ENCODE measurements around the gene NR1I2. TPM values are rescaled to one million over a fixed set of nuclear protein-coding genes. Genes with fewer than 3 reads are reported as not detected.

The NR1I2 gene
- under 1 TPM in 4 of 6 donors, not detected in 2; 0.15 to 0.65 (median 0.26) TPM for polyA plus RNA-seq (ENCODE audit: low read depth in 6 of 6)

DNA sequence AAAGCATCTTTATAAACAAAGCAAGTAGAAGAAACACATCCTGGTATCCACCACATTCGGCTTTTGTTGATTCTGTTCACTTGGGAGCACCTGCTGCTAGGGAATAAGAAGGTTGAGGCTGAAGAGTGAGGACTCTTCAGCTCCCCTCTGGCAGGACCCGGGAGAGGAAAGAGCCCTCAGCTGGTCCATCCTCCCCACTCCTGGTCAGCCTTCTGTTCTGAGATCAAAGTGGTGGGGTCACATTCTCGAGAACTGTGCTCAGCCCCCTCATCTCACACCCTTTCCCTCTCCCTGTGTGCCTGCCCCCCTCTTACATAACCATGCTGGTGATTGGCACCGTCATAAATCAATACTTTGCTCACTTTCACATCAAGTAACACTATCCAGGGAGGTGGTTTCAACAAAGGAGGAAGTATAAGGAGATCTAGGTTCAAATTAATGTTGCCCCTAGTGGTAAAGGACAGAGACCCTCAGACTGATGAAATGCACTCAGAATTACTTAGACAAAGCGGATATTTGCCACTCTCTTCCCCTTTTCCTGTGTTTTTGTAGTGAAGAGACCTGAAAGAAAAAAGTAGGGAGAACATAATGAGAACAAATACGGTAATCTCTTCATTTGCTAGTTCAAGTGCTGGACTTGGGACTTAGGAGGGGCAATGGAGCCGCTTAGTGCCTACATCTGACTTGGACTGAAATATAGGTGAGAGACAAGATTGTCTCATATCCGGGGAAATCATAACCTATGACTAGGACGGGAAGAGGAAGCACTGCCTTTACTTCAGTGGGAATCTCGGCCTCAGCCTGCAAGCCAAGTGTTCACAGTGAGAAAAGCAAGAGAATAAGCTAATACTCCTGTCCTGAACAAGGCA is at the start of gene NR1I2:
Gene NR1I2 (plus strand): TSS at position 772 of the 869 bp plus-strand sequence.
- H3K27ac Mint-ChIP-seq: peak within 1 kb of the TSS in 2 of 6 donors; percentile 1 to 59
- peaks cover 0 to under 1% (median under 1%) of the 10 kb centered on the region in 7 donors for H3K9me3 Mint-ChIP-seq
- no peak within 1 kb of the TSS for H3K4me3 Mint-ChIP-seq
- no peaks in the 10 kb centered on the region for H3K27me3 Mint-ChIP-seq
- DNase-seq (no peak), ATAC-seq (ENCODE audit: low read depth in 2 of 2) (no peak)
- H3K4me1 Mint-ChIP-seq: peaks cover 0 to 3% (median 0%) of the 10 kb centered on the region in 3 donors
- H3K36me3 Mint-ChIP-seq: peaks cover 0 to 1% of the 10 kb centered on the region in 2 donors

DNA sequence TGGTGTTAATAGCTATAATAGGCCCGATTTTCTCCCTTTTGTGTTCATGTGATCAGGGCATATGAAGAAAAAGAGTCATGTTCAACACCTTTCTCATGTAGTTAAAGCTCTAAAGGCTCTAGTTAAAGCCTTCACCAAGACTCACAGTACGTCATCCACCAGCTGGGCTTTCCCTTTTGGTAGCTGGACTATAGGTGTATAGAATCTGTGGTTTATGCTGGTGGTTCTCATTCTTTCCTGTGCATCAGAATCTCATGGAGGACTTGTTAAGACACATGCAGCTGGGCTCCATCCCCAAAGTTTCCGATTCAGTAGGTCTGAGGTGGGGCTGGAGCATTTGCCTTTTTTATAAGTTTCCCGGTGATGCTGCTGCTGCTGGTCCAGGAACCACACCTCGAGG is 48.1 kb upstream of the NR1I2 start:
- H3K4me3 Mint-ChIP-seq: no peak overlapping the region
- ATAC-seq (ENCODE audit: low read depth in 2 of 2) (no peak), DNase-seq (no peak)
- H3K36me3 Mint-ChIP-seq: no peaks in the 10 kb centered on the region
- H3K4me1 Mint-ChIP-seq: no peaks in the 10 kb centered on the region
- peaks cover 0 to 2% (median 0%) of the 10 kb centered on the region in 7 donors for H3K9me3 Mint-ChIP-seq
- H3K27ac Mint-ChIP-seq: no peak overlapping the region
- H3K27me3 Mint-ChIP-seq: peaks cover 3 to 8% (median 7%) of the 10 kb centered on the region in 3 donors

DNA sequence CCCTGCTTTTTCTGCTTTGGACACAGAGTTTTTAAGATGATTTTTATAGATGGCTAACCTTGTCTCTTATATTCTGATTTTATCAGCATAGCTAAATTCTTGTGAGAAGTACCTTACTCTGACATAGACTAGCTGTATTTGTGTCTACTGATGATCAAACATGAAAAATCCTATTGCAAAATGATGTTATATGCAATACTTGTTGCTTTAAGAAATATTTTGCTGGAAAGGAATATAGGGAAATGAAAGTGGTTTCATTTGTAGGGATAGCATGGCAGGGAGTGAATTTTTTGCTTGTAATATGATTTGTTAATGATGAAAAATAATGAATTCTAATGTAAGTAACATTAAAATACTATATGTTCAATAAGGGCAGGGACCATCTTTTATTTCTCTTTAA is 43.2 kb upstream of the NR1I2 start:
- ATAC-seq (ENCODE audit: low read depth in 2 of 2): no peak

DNA sequence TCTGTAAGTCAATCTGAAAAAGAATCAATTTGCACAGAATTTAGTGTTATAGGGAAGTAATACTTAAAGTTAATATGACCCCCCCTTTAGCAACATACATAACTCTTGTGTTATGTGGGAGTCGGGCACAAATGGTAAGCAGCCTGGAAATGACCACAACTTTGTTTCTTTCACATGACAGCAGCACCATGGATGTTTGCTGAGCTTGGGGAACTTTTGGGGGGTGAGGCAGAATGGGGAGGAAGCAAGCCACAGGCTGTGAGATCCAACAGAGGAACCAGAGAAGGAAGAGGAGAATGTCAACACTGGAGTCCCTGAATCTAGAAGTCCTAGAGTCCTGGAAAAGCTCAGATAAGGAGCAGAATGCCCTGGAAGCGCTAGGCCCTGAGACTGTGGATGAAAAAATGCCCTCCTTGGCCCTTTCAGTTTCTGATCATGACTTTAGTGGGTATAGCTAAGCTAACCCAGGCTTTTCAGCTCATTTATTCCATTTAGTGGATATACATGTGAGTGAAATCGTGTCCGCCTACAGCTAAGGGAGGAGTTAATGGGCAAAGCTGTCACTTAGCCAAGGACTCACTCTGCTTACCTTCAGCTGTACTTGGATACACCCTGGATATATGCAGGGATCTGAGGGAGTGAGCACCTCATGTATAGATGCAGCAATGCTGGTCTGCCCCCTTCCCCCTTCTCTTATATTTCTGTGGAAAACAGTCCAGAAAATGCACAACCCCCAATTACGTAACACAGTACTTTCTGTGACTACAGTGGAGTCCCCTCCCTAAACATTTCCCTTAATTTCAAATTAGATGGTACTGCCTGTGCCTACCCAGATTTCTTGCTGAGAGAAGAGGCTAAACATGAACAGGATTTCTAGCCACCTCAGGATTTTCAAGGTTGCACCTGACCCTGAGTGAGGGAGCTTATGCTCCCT is 40.0 kb upstream of the NR1I2 start:
- DNase-seq (no peak), ATAC-seq (ENCODE audit: low read depth in 2 of 2) (no peak)
- peaks cover 22 to 38% (median 28%) of the 10 kb centered on the region in 3 donors for H3K27me3 Mint-ChIP-seq
- H3K27ac Mint-ChIP-seq: no peak overlapping the region
- no peak overlapping the region for H3K4me3 Mint-ChIP-seq
- H3K9me3 Mint-ChIP-seq: no peaks in the 10 kb centered on the region
- H3K36me3 Mint-ChIP-seq: no peaks in the 10 kb centered on the region
- no peaks in the 10 kb centered on the region for H3K4me1 Mint-ChIP-seq

More for the DNA sequence above, 43.2 kb upstream of the NR1I2 start:
- Mint-ChIP-seq H3K9me3 (peaks cover 0 to 2% (median 0%) of the 10 kb centered on the region in 7 donors), H3K4me1 (no peaks in the 10 kb centered on the region), H3K27me3 (peaks cover 19 to 29% (median 23%) of the 10 kb centered on the region in 3 donors), H3K4me3 (no peak overlapping the region), H3K27ac (peak overlapping the region in 1 of 6 donors; percentile 44), H3K36me3 (no peaks in the 10 kb centered on the region)
- DNase-seq: no peak

DNA sequence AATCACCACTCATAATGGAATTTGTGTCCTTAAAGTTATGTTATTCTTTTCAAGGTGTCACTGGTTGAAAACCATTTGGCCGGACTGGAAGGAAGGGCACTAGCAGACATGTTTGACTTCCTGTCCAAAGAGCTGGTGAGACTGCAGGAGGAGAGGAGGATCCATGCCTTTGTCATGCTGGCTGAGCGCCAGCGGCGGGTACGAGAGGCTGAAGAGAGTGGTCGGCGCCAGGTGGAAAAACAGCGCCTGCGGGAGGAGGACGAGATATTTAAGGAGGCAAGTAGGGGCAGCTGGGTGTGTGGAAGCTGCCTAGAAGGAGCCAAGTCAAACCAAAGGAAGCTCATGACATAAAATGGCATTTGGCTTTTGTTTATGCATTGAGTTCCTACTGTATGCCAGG is 38.0 kb upstream of the NR1I2 start:
- Mint-ChIP-seq H3K36me3 (no peaks in the 10 kb centered on the region), H3K4me1 (no peaks in the 10 kb centered on the region), H3K27me3 (peaks cover 22 to 37% (median 22%) of the 10 kb centered on the region in 3 donors), H3K9me3 (no peaks in the 10 kb centered on the region), H3K4me3 (no peak overlapping the region), H3K27ac (no peak overlapping the region)
- ATAC-seq (ENCODE audit: low read depth in 2 of 2) (no peak), DNase-seq (no peak)

DNA sequence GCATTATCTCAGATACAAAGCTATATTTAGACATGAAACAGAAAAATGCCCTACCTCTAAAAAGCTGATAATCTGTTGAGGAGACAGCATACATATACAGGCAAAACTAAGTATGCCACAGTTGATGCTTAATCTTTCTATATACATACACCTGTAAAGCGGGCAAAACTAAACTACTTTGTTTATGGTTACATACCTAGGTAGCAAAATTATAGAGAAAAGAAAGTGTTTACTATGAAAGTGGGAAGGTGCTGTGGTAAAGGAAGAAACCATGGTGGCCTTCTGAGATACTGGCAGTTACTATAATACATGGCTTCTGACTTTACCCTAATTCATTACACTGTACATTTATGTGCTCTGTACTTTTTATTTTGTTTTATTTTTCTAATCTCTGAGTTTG is 36.0 kb upstream of the NR1I2 start:
- no peak for ATAC-seq (ENCODE audit: low read depth in 2 of 2)

DNA sequence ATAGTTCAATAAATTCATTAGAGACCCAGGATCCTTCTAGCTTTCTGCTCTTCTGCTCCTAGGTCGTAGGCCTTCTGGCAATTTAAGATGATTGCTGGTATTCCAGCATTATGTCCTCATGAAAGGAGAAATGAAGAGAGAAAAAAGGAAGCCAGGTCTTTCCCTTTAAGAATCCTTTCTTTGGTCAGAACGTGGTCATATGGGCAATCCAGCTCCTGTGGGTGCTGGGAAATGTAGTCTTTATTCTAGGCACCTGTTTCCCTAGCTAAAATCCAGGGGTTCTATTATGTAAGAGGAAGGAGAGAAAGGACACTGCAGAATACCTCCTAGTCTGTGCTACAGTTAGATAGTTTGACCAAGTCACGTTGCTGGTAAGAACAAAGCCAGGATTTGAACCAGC is 35.5 kb upstream of the NR1I2 start:
- no peak overlapping the region for H3K4me3 Mint-ChIP-seq
- DNase-seq (no peak), ATAC-seq (ENCODE audit: low read depth in 2 of 2) (no peak)
- no peak overlapping the region for H3K27ac Mint-ChIP-seq
- no peaks in the 10 kb centered on the region for H3K36me3 Mint-ChIP-seq
- no peaks in the 10 kb centered on the region for H3K9me3 Mint-ChIP-seq
- peaks cover 21 to 24% (median 24%) of the 10 kb centered on the region in 3 donors for H3K27me3 Mint-ChIP-seq
- H3K4me1 Mint-ChIP-seq: no peaks in the 10 kb centered on the region

More for the DNA sequence above, 36.0 kb upstream of the NR1I2 start:
- H3K27ac Mint-ChIP-seq: no peak overlapping the region
- H3K9me3 Mint-ChIP-seq: no peaks in the 10 kb centered on the region
- H3K36me3 Mint-ChIP-seq: no peaks in the 10 kb centered on the region
- peaks cover 20 to 29% (median 23%) of the 10 kb centered on the region in 3 donors for H3K27me3 Mint-ChIP-seq
- DNase-seq: no peak
- H3K4me3 Mint-ChIP-seq: no peak overlapping the region
- H3K4me1 Mint-ChIP-seq: no peaks in the 10 kb centered on the region

DNA sequence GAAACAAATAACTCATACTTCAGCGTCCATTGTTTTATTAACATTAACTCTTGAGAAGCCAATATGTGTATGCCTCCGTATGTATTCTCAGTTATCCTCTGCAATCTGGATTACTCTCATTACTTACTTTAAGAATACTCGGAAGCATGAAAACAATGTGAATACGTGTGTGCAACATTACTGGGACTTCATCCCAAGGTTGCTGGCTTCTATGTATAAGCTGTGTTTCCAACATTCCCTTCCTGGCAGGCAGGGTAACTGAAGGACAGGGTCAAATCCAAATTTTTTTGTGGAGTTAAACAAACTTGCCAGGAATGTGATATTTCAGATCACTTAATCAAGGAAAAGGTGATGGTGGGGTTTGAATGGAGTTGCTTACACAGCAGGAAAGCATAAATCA is 34.5 kb upstream of the NR1I2 start:
- ATAC-seq (ENCODE audit: low read depth in 2 of 2) (no peak), DNase-seq (no peak)
- peaks cover 0 to 1% (median 0%) of the 10 kb centered on the region in 7 donors for H3K9me3 Mint-ChIP-seq
- H3K27me3 Mint-ChIP-seq: peaks cover 17 to 19% (median 18%) of the 10 kb centered on the region in 3 donors
- no peak overlapping the region for H3K4me3 Mint-ChIP-seq
- no peaks in the 10 kb centered on the region for H3K36me3 Mint-ChIP-seq
- H3K27ac Mint-ChIP-seq: no peak overlapping the region
- no peaks in the 10 kb centered on the region for H3K4me1 Mint-ChIP-seq

DNA sequence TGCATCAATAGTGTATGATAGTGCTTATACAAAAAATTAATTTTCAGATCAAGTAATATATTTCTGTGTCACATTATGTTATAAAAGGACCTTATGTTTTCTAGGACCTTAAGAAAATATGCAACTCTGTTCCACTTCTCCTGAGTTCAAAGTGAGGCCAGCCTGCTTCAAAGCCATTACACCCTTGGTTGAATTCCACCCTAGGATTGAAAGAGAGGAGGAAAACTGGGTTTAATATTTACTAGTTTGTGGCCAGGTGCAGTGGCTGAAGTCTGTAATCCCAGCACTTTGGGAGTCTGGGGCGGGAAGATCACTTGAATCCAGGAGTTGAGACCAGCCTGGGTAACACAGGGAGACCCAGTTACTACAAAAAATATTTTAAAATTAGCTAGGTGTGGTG is 32.9 kb upstream of the NR1I2 start:
- no peak for ATAC-seq (ENCODE audit: low read depth in 2 of 2)
- Mint-ChIP-seq H3K4me3 (no peak overlapping the region), H3K27me3 (peaks cover 15 to 20% (median 16%) of the 10 kb centered on the region in 3 donors), H3K4me1 (no peaks in the 10 kb centered on the region), H3K27ac (no peak overlapping the region), H3K9me3 (peaks cover 2 to 7% (median 4%) of the 10 kb centered on the region in 7 donors), H3K36me3 (peaks cover 4% of the 10 kb centered on the region in 2 donors)
- DNase-seq: no peak

DNA sequence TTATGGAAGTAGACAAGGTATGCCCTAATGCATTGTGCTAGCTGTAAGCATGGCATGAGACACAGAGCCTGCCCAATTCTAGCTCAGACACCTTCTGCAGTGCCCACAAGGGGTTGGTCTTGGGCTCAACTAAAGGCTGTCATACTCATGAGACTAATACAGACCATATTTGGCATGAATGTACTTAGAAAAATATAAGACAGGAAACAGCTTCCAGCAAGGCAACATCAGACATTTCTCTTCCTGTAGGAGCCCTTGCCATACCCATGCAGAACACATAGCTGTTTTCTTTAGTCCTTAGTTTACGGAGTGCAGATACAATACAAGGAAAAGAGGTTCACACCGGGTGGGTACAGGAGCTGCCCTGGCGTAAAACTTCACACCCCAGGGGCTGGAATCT is 30.5 kb upstream of the NR1I2 start:
- H3K4me3 Mint-ChIP-seq: no peak overlapping the region
- H3K27me3 Mint-ChIP-seq: peaks cover 24 to 27% (median 25%) of the 10 kb centered on the region in 3 donors
- no peak overlapping the region for H3K27ac Mint-ChIP-seq
- peaks cover 6 to 8% of the 10 kb centered on the region in 2 donors for H3K36me3 Mint-ChIP-seq
- ATAC-seq (ENCODE audit: low read depth in 2 of 2) (no peak), DNase-seq (no peak)
- H3K9me3 Mint-ChIP-seq: peaks cover 5 to 10% (median 7%) of the 10 kb centered on the region in 7 donors
- no peaks in the 10 kb centered on the region for H3K4me1 Mint-ChIP-seq

DNA sequence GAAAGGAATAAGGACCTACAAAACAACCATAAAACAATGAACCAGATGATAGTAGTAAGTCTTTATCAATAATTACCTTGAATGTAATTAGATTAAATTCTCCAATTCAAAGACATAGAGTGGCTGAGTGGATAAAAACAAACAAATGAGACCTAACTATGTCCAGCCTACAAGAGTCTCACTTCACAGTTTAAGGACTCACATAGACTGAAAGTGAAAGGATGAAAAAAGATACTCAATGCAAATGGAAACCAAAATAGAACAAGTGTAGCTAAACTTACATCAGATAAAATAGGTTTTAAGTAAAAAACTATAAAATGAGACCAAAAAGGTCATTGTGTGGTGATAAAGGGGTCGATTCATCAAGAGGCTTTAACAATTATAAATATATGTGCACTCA is 21.9 kb upstream of the NR1I2 start:
- ATAC-seq (ENCODE audit: low read depth in 2 of 2) (no peak), DNase-seq (no peak)
- H3K4me3 Mint-ChIP-seq: no peak overlapping the region
- H3K27me3 Mint-ChIP-seq: peaks cover 0 to 18% (median 10%) of the 10 kb centered on the region in 3 donors
- H3K36me3 Mint-ChIP-seq: no peaks in the 10 kb centered on the region
- H3K27ac Mint-ChIP-seq: no peak overlapping the region
- H3K4me1 Mint-ChIP-seq: peaks cover 0 to 5% (median 0%) of the 10 kb centered on the region in 3 donors
- peaks cover 0 to 30% (median 10%) of the 10 kb centered on the region in 7 donors for H3K9me3 Mint-ChIP-seq

DNA sequence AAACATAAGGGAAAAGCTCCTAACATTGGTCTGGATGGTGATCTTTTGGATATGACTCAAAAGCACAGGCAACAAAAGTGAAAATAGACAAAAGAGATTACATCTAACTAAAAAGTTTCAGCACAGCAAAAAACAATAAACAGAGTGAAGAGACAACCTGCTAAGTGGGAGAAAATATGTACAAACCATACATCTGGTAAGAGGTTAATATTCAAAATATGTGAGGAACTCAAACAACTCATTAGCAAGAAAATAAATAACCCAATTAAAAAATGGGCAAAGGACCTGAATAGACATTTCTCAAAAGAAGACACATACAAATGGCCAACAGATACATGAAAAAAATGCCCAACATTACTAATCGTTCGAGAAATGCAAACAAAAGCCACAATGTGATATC is 19.0 kb upstream of the NR1I2 start:
- H3K4me1 Mint-ChIP-seq: peaks cover 0 to 5% (median 0%) of the 10 kb centered on the region in 3 donors
- peaks cover 0 to 17% (median 5%) of the 10 kb centered on the region in 3 donors for H3K27me3 Mint-ChIP-seq
- H3K9me3 Mint-ChIP-seq: peaks cover 0 to 30% (median 10%) of the 10 kb centered on the region in 7 donors
- DNase-seq: no peak
- no peak overlapping the region for H3K4me3 Mint-ChIP-seq
- H3K27ac Mint-ChIP-seq: no peak overlapping the region
- no peak for ATAC-seq (ENCODE audit: low read depth in 2 of 2)
- H3K36me3 Mint-ChIP-seq: no peaks in the 10 kb centered on the region

DNA sequence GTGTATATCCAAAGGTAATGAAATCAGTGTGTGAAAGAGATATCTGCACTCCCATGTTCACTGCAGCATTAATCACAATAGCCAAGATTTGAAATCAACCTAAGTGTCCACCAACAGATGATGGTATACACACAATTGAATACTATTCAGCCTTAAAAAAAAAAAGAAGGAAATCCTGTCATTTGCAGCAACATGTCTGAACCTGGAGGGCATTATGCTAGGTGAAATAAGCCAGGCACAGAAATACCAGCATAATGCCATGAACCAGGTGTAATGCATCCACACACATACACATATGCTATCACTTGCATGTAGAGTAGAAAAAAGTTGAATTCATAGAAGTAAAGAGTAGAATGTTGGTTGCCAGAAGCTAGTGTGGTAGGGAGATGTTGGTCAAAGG is 18.4 kb upstream of the NR1I2 start:
- no peak overlapping the region for H3K4me3 Mint-ChIP-seq
- H3K9me3 Mint-ChIP-seq: peaks cover 0 to 30% (median 10%) of the 10 kb centered on the region in 7 donors
- peaks cover 0 to 17% (median 5%) of the 10 kb centered on the region in 3 donors for H3K27me3 Mint-ChIP-seq
- H3K4me1 Mint-ChIP-seq: peaks cover 0 to 5% (median 0%) of the 10 kb centered on the region in 3 donors
- DNase-seq (no peak), ATAC-seq (ENCODE audit: low read depth in 2 of 2) (no peak)
- no peak overlapping the region for H3K27ac Mint-ChIP-seq
- no peaks in the 10 kb centered on the region for H3K36me3 Mint-ChIP-seq
